OCI-LY1 (cell line): ENCODE measurements around the gene GSG1L.

ENCODE experiments used
- CTCF ChIP-seq: fragments of 200-600 bp; sonication (generic), shearing (Covaris generic); IDR thresholded peaks from 2 replicates; pipeline ENCODE4 v1.5.1; 2017; ENCODE audit warnings: mild to moderate bottlenecking, antibody characterized with exemption, low read length, moderate library complexity, mixed read lengths
- EZH2 ChIP-seq: fragments of 200-600 bp; sonication (generic), shearing (Covaris generic); IDR thresholded peaks from 2 replicates; pipeline ENCODE4 v1.8.0; 2017; ENCODE audit warnings: borderline replicate concordance, mixed run types, mild to moderate bottlenecking, antibody characterized with exemption, low read length, moderate library complexity, mixed read lengths

- TF ChIP-seq CTCF (no peak), EZH2 (no peak)
Observed at GRCh38 chr16:27745348-27745747, 318.2 kb downstream of the GSG1L start.
